Hepatic stellate cell (primary cell): Measurements from ENCODE around the gene IL12RB1.
"Not testable (repeated sequence)": the region's sequence is repeated elsewhere in the genome, so short reads cannot be mapped to it uniquely, and the experiment has no call there.

ENCODE experiments used
- DNase-seq: peaks from one replicate; pipeline ENCODE4 v3.0.0; 2011; ENCODE audit warnings: low spot score

Gene IL12RB1

GRCh38 chr19:18089726-18090125, 3.0 kb upstream of the IL12RB1 start:
- DNase-seq: no peak

- not testable (repeated sequence) for DNase-seq
Measured at GRCh38 chr19:18089096-18089541, 2.4 kb upstream of the IL12RB1 start.

GRCh38 chr19:18085702-18086457, 854 bp downstream of the IL12RB1 start:
- no peak for DNase-seq

DNA sequence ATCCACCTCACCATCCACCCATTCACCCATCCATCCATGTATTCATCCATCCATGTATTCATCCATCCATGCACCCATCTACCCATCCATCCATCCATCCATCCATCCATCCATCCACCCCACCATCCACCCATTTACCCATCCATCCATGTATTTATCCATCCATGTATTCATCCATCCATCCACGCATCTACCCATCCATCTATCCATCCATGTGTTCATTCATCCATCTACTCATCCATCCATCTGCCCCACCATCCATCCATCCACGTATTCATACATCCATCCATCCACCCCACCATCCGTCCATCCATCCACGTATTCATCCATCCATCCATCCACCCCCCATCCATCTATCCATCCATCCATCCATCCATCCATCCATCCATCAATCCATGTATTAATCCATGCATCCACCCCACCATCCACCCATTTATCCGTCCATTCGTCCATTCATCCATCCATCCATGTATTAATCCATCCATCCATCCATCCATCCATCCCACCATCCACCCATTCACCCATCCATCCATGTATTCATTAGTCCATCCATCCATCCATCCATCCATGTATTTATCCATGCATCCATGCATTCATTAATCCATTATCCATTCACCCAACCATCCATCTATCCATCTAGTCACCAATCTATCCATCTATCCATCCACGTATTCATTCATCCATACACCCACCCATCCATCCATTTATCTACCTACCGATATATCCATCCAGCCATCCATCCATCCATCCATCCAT, 2.6 kb downstream of the IL12RB1 start:
- DNase-seq: no peak

GRCh38 chr19:18074192-18074591, 12.5 kb downstream of the IL12RB1 start:
- DNase-seq: no peak

DNA sequence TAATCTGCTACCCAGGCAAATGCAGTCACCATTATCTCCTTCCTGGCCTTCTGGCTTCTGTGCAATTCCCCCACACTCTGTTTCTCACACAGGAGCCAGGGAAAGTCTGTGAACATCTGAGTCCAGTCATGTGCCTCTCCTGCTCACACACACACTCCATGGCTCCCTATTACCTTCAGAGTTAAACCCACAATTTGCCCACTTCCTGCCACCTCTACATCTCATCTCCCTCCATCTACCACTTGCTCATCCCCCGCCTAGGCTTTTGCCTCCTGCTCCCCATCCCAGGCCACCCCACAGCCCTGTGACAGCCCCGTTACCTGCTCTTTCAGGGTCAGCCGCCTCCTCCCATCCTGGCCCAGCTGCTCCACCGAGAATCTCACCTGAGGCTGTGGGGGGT, 13.5 kb downstream of the IL12RB1 start:
- no peak for DNase-seq

DNA sequence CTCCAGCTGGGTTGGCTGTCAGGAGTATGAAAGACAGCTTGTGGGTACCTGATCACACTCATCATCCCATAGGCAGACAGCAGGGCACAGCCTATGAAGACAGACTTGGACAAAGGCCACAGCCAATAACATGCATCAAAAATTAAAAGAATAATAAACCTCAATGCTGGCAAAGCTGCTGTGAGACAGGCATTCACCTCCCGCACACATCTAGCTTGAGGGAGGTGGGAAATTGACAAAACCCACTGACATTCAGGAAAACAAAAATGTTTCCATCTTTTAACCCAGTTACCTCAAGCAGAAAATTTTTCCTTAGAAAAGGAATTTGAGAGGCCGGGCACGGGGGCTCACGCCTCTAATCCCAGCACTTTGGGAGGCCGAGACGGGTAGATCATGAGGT, 14.4 kb downstream of the IL12RB1 start:
- no peak for DNase-seq

- DNase-seq: no peak
Measured at GRCh38 chr19:18070181-18070580, 16.6 kb downstream of the IL12RB1 start.

DNA sequence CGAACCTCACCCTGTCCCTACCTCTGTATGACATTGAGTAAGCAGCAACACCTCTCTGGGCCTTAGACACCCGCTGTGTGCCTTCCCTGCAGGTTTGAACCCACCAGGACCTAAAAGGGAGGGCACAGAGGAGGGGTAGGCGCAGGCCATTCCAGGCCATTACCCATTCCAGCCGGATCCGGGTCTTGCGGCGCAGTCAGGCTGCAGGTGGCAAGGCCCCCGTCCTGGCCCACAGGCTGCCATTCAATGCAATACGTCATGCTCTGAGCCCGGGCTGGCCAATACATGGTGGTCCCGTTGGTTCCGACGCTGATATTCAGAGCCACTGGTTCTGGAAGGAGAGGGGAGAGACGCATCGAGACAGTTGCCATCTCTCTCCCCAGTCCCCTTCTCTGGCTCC, 17.4 kb downstream of the IL12RB1 start:
- no peak for DNase-seq

- no peak for DNase-seq
Measured at GRCh38 chr19:18068395-18068794, 18.3 kb downstream of the IL12RB1 start.

GRCh38 chr19:18065173-18065495, 21.6 kb downstream of the IL12RB1 start:
- DNase-seq: no peak

DNA sequence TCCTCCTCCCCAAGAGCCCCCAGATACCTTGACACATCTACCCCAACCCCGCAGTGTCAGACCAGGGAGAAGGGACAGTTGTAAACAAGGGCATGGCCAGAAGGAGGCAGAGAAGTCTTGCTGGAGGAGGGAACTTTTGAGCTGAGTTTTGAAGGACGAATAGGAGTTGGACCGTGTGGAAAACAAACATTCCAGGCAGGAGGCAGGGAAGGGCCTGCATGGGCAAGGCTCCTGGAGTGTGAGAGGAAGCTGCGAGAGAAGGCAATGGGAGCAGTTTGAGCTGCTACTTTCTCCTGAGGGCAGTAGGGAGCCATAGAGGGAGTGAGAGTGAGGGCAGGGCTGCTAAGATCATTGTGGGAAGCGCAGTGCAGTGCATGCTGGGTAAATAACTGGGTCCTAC, 23.3 kb downstream of the IL12RB1 start:
- DNase-seq: no peak

DNA sequence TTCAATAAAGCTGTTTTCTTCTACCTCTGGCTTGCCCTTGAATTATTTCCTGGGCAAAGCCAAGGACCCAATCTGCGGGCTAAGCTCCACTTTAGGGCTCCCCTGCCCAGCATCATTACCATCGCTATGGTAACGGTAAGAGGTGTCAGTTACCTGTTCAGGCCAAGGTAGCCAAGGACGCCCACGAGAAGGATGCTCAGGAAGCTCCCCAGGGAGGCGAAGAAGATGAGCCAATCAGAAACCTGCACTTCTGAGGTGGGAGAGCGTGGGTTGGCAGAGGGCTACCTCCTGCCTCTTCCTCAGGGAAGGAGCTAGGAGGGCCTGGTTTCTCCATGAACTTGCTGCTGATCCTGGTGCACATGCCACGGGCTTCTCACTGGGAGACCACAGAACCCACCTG, 24.7 kb downstream of the IL12RB1 start:
- DNase-seq: no peak

DNA sequence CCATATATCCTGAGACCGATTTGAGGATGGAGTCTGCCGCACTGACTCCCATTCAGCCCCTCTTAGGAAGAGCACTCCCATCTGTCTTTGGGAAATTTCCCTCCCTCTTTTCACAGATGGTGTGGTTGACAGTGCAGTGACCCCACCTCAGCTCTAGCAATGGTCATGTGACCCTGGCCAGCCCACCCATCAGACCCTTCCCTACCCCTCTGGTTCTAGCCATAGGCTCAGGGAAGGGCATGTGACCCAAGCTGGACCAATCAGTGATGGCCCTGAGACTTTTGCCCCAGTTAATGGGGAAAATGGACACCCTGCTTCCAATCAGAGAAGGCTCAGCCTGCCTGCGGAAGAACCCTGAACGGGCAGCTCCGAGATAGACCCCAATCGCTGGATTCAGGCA, 26.3 kb downstream of the IL12RB1 start:
- no peak for DNase-seq

DNA sequence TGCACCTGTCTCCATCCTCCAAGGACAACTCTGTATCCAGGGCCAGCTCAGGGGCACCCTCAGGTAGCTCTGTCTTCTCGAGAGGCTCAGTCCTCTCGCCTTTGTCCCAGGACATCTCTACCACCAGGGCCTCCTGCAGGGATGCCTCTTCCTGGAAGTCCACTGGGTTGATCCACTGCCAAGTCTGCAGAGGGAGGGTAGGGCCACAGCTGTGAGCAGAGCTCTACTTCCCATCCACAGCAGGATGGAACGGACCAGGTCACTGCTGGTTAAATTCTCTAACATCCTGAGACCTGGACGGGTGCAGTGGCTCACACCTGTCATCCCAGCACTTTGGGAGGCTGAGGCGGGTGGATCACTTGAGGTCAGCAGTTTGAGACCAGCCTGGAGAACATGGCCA, 26.8 kb downstream of the IL12RB1 start:
- DNase-seq: no peak

GRCh38 chr19:18059297-18059696, 27.4 kb downstream of the IL12RB1 start:
- DNase-seq: no peak

- DNase-seq: peak; percentile 89
Measured at GRCh38 chr19:18058208-18059009, 28.3 kb downstream of the IL12RB1 start.

GRCh38 chr19:18057557-18057956, 29.2 kb downstream of the IL12RB1 start:
- no peak for DNase-seq

DNA sequence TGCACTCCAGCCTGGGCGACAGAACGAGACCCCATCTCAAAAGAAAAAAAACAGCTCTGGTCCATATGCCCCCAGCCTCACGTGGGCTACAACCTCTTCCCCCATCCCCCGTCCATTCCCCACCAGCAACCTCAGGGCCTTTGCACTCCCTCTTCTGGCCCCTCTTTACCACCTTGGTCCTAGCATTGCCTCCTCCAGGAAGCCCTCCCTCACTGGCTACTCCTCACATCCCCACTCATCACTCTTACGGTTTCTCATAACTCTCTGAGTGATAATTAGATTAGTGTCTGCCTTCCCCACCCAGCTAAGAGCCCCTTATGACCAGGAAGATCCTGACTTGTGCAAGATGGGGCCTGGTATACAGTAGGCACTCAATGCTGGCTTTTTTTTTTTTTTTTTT, 30.8 kb downstream of the IL12RB1 start:
- no peak for DNase-seq

- no peak for DNase-seq
Measured at GRCh38 chr19:18053576-18054219, 33.0 kb downstream of the IL12RB1 start.

DNA sequence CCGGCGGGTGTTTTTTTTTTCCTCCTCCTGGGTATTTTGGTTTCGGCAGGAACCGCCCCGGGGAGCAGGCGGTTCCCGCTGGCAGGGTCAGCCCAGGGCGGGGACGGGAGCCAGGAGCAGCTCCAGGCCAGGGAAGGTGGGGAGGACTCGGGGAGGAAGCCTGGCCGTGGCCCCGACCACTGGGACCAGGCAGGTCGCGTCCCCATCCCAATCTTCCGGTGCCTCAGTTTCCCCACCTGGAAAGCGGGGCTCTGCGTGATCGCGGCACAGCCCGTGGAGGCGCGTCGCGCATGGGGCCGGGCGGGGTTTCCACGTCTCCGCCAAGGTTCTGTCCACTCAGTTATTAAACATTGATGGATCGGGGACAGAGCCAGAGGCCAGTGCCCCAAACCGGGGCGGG, 34.8 kb downstream of the IL12RB1 start:
- no peak for DNase-seq

DNA sequence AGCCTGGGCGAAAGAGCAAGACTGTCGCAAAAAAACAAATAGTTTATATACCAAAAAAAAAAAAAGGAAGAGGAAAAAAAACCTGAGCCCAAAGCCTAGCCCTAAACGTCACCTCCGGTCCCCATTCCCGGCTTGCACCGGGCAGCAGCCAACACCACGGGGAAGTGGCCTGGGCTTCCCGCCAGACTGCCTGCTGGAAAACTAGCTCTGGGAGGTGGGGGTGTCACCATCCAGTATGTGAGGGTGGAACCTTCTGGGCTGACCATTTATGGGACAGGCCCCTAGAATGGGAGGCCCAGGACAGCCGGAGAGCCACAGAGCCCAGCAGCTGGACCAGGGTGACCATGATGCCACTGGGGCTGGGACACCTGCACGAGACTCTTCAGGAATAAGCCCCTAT, 37.3 kb downstream of the IL12RB1 start:
- DNase-seq: peak; percentile 58
